ENCODE data around the gene SPATA1.

GRCh38 chr1:84615790-84616189 is 109.6 kb downstream of the SPATA1 start:
- TF ChIP-seq CTCF (IDR thresholded peaks at IDR 0.05) (no peak), USF2 (IDR thresholded peaks at IDR 0.05; ENCODE audit: borderline replicate concordance, low read depth, low read length) (no peak), POLR2AphosphoS5 (IDR thresholded peaks at IDR 0.05; ENCODE audit: low read depth, low read length) (no peak), REST (IDR thresholded peaks at IDR 0.05; ENCODE audit: low read depth, low read length) (no peak), EP300 (IDR thresholded peaks at IDR 0.05; ENCODE audit: borderline replicate concordance in 1 of 2, low read depth in 1 of 2, low read length in 1 of 2) (no peak), MXI1 (IDR thresholded peaks at IDR 0.05; ENCODE audit: low read depth, low read length) (no peak), RFX5 (IDR thresholded peaks at IDR 0.05; ENCODE audit: low read length) (no peak), NRF1 (IDR thresholded peaks at IDR 0.05; ENCODE audit: low read depth, low read length) (no peak), ELF1 (IDR thresholded peaks at IDR 0.05) (no peak)
